ENCODE data around the gene LRCOL1.

LRCOL1 gene

DNA sequence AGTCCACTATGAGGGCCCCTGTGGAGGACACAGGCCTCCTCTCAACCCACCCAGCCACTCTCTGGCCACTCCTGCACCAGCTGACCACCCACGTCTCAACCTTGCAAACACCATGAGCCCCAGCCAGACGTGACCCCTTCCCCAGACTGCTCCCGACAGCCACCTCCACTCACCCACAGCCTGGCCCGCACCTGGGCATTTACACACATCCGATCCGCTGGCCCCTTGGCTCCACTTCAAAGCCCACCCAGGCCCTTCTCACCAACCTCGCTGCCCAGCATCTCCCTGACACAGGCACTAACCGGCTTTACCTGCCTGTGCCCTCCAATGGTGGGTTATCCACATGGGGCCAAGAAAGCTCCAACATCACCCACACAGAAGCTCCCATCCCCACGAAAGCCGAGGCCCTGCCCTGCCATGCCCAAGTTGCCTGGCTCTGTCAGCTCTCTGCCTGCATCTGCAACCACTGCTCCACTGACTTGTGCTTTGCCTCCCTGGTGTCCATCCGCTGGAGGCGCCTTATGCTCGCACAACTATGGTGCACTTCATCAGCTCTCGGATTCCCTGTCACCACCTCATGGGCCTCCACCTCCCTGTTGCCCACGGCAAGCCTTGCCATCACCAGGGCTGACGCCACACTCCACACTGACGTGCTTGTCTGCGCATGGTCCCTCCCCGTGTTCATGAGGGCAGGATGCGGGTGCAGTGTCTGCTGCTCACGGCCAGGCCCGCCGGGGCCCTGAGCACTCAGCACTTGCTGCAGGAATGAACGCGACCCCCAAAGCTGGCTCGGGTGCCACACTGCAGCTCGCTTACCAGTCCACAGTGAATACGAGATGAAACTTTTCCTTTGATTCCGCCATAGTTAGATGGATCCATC is 24.9 kb upstream of the LRCOL1 start:
- DNase-seq: no peak

DNA sequence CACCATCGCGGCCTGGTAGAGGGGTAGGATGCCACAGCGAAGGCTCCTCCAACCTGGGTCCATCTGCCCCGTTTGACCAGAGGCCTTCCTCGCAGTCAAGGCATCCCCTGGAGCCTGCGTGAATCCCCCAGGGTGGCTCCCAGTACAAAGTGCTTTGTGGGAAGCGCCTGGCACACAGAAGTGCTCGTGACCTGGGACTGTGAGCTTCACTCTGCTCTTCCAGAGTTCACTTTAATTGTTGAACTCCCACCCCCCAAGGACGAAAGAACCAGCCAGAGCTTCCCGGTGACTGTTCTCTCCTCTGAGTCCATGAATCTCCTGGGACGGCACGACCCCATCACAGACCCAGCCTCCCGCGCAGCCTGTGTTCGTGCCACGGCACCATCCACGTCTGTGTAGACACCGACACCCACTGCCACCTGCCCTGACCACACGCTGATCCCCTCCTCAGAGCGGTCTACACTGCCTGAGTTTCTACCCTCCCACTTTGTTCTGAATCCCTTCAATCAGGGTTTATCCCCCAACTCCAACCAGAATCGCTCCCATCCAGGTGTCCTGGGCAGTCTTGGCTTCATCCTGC is 24.1 kb upstream of the LRCOL1 start:
- no peak for DNase-seq

- no peak for DNase-seq
Measured at GRCh38 chr12:132633901-132634300, 23.5 kb upstream of the LRCOL1 start.

DNA sequence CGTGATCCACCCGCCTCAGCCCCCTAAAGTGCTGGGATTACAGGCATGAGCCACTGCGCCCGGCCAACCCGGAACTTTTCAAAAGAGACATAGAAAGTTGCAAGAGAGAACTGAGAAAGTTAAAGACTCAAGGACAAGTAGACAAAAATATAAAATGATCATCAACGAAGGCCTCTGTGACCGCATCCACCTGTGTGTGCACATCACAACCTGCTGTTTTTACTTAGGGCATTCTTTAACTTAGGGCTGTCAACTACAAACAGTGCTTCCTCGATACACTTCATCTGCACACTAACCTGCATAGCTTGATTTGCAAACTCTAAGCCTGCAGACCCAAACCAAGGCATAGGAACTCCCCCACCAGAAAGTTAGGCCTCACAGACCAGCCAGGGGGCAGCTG is 23.0 kb upstream of the LRCOL1 start:
- no peak for DNase-seq

DNA sequence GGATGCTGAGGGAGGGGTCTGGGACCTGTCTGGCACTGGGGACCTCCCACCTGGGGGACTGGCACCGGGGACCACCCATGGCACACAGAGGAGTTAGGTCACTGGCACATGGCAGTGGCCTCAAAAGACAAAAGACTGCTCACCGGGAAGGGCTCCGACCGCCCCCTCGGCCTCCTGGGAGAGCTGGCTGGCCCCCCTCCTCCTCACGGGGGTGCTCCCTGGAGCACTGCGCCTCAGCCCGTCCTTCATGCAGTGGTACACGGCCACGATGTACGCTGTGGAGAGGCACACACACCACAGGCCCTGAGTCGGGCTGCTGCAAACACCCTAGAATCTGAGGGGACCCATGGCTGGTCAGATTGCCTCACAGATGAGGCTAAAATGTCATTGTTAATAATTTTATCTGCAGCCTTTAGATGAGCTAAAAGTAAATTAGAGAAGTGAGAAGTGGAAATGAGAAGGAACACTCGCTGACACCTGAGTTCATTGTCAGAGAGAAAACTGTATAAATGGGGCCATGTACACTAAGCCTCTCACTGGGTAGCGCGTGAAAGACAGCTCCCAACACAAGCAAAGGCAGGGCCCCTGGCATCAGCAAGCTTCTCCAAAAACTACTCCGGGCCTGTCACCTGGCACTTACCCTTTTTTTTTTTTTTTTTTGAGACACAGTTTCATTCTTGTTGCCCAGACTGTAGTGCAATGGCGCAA is 22.3 kb upstream of the LRCOL1 start:
- DNase-seq: no peak

GRCh38 chr12:132631666-132632065 is 21.3 kb upstream of the LRCOL1 start:
- no peak for DNase-seq

DNA sequence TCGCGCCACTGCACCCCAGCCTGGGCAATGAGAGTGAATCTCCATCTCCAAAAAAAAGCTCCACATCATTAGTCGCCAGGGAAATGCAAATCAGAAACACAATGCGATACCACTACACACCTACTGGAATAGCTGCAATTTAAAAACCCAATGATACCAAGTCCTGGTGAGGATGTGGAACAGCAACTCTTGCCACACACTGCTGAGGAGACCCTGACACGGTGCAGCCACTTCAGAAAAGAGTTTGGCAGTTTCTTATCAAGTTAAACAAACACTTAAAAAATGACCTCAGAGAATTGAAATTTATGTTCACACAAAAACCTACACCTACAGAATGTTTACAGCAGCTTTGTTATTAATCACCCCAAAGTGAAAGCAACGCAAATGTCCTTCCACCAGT is 20.3 kb upstream of the LRCOL1 start:
- no peak for DNase-seq

DNA sequence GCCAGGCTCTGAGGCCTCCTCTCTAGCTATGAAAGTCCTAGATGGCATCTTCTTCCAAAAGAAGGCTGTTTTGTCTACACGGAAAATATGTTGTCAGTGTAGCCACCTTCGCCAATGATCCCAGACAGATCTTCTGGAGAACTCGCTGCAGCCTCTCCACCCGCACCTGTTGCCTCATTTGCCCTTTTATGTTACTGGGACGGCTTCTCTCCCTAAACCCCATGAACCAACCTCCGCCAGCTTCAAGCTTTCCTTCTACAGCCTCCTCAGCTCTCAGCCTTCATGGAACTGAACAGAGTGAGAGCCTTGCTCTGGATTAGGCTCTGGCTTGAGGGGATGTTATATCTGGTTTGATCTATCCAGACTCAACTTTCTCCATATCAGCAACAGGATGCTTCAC is 18.9 kb upstream of the LRCOL1 start:
- no peak for DNase-seq

- no peak for DNase-seq
Measured at GRCh38 chr12:132625731-132626430, 15.5 kb upstream of the LRCOL1 start.

GRCh38 chr12:132624910-132625630 is 14.7 kb upstream of the LRCOL1 start:
- no peak for DNase-seq

- no peak for DNase-seq
Measured at GRCh38 chr12:132624186-132624855, 13.9 kb upstream of the LRCOL1 start.

DNA sequence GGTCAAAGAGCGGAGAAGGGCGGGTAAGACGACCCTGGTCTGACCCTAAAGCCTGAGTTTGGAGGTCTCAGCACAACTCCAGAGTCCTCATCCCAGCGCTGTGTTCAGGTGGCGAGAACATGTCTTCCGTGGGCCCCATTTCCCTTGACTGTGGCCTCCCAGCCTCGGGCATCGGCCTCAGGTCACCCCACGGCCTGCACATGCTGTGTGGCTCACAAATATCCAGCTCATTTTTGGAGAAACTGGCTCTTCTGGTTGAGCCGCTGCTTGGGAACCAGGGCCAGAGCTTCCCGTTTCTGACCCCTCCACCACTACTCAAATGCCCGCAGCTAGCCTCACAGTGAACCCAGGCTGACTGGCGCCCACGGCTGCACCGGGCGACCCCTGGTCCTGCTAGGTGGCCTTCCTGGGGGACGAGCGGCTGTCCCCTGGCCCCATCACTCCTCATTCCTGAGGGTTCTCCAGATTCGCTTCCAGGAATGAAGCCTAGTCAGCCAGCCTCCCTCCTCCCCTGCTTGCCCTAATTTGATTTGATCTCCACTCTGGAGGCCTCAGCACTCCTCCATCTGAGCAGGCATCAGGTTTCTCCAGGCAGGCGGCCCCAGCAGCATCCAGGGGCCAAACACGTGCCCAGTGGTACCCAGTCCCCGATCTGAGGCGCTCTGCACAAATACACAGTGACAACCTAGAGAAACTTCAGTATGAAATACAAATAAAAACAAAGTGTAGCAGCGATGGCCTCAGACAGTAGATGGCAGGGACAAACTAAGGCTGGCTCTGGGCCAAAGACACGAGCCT is 12.9 kb upstream of the LRCOL1 start:
- DNase-seq: no peak

DNA sequence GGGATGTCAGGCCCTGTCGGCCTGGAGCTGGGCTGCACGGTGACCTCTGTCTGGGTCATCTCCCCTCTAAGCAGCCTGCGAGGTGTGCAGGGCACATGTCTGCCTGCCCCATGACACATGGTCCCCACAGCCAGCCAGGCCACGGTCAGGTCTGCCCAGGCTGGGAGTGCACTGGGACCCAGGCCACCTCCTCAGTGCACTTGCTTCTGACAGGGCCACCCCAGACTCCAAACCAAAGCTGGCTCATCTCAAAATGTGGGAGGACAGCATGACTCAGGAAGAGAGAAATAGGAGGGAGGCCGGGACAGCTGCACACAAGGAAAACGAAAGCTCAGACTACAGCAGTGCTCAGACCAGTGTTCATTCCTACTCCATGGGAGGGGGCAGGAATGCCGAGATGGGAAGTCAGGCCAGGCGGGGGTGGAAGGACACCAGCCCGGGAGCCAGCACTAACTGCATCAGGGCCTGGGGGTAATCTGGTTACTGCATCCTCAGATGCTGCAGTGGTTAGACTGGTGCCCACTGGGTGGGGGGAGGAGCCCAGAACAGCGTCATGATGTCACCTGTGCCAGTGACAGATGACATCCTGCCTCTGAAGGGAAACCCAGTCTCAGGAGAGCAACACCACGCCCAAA is 12.2 kb upstream of the LRCOL1 start:
- DNase-seq: no peak

DNA sequence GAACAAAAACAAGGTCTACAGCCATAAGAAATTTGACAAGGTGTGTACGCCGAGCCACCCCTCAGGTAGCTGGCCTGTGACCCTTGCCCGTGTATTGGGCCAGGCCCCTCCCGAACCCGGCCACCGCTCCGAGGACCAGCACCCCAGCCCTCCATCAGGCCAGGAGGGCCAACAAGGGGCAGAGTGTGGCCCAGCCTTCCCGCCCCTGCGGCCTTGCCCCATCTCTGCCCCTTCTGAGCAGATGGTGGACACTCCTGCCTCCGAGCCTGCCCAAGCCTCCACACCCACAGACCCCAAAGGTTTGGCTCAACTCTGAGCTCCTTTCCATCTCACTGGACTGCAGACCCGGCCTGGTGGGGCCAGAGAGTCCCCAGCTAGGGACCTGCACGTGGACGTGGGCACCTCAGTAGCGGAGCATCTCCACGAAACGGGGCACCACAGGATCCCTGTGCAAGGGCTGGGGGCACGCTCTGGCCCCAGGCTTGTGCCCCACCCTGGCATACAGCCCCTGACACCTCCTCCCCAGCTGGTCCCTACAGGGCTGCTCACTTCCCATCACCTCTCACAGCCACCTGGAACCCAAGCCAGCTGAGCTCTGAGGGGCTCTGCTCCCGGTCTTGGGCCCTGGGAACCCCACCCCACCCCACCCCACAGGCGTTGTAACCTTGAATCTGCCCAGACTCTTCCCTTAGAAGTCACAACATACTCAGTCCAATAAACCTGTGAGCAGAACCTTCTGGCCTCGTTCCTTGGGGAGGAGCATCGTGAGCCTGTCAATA is 11.5 kb upstream of the LRCOL1 start:
- no peak for DNase-seq

DNA sequence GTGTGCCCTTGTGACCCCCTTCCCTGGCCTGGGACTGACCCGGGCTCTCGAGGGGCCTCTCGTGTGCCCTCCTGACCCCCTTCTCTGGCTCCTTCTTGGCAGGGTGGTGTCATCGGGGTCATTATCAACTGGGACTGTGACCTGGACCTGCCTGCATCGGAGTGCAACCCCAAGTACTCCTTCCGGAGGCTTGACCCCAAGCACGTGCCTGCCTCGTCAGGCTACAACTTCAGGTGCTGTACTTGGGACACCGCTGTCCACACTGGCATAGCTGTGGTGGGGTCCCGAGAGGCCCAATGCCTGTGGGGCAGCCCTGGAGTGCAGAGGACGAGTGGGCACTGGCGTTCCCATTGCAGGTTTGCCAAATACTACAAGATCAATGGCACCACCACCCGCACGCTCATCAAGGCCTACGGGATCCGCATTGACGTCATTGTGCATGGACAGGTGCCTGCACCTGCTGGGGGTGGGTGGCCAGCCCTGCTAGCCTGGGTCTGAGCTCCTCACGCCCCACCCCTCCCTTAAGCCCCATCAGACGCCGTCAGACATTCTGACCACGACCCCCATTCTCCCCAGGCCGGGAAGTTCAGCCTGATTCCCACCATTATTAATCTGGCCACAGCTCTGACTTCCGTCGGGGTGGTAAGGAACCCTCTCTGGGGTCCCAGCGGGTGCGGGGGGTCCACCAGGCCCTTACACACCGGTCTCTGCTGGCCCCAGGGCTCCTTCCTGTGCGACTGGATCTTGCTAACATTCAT is 10.7 kb upstream of the LRCOL1 start:
- DNase-seq: no peak

DNA sequence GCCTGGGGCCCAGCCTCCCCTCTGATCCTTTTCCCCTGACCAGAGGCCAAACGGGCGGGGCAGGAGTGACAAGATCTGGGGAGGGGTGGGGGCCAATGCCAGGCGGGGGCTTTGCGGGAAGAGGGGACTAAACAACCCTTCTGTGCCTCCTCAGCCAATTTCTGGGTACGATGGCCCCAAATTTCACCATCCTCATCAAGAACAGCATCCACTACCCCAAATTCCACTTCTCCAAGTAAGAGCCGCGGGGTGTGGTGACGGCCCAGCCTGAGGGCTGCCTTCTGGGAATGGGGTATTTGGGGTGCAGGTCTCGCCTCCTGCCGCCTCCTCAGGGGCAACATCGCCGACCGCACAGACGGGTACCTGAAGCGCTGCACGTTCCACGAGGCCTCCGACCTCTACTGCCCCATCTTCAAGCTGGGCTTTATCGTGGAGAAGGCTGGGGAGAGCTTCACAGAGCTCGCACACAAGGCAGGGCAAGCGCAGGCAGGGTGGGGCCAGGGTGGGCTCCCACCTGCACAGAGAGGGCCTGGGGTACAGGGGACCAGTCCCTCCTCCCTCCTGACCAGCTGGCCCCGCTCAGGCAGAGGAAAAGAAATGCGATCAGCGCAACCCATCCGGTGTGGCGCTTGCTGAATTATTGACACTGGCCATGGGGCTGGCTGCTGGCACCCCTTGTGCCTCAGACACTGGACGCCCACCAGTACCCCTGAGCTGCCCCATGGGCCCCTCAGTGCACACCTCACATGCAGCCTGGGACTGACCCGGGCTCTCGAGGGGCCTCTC is 9.9 kb upstream of the LRCOL1 start:
- DNase-seq: no peak

DNA sequence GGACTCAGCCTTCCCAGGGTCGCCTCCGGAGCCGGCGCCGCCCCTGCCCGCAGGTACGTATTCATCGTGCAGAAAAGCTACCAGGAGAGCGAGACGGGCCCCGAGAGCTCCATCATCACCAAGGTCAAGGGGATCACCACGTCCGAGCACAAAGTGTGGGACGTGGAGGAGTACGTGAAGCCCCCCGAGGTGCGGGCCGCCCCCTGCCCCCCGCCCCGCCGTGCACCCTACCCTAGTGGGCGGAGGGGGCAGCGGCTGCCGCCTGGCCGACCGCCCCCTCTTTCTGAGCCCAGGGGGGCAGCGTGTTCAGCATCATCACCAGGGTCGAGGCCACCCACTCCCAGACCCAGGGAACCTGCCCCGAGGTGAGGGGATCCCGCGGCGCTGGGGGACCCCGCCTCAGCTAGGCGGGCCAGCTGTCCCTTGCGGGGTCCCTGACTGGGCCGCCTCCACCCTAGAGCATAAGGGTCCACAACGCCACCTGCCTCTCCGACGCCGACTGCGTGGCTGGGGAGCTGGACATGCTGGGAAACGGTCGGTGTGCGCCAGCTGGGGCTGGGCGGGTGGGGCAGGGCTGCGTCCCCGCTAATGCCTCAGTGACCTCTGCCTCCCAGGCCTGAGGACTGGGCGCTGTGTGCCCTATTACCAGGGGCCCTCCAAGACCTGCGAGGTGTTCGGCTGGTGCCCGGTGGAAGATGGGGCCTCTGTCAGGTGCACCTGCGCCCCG is 9.2 kb upstream of the LRCOL1 start:
- DNase-seq: no peak

DNA sequence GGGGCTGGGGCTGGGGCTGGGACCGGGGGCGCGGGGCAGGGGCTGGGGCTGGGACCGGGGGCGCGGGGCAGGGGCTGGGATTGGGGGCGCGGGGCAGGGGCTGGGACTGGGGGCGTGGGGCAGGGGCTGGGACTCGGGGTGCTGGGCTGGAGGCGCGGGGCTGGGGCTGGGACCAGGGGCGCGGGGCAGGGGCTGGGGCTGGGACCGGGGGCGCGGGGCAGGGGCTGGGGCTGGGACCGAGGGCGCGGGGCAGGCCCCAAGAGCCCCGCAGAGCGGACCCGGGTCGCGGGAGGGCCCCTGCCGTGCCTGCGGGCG is 8.6 kb upstream of the LRCOL1 start:
- no peak for DNase-seq

Measured in DMS79 treated with DMSO at 0.1 percent for 48 hours (cell line).